GM12873 (cell line): ENCODE measurements around the gene U2AF1L4.

Source experiments
- CTCF ChIP-seq: IDR thresholded peaks from 2 replicates; pipeline ENCODE4 v1.5.1; 2012; ENCODE audit warnings: low read depth, mild to moderate bottlenecking, moderate library complexity, low read length, control low read depth; ENCODE audit not compliant: insufficient read depth; ENCODE audit errors: missing control alignments

U2AF1L4 gene

DNA sequence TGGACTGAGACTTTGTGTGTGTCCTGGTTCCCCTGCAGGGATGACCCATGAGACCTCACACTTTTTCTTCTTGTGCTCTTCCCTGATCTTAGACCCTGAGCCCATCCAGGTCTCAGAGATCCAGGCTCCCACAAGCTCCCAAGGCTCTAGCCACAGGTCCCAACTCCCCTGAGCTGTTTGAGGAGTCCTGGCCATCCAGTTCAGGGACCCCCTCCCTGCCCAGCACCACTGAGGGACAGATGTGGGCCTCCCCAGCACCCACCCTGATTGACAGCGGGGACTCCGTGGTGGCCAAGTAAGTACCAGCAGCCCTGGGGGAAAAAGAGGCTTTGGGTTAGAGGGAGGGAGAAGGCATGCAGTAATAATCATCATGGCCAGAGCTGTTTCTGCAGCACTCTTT, 14.5 kb upstream of the U2AF1L4 start:
- no peak for TF ChIP-seq CTCF

DNA sequence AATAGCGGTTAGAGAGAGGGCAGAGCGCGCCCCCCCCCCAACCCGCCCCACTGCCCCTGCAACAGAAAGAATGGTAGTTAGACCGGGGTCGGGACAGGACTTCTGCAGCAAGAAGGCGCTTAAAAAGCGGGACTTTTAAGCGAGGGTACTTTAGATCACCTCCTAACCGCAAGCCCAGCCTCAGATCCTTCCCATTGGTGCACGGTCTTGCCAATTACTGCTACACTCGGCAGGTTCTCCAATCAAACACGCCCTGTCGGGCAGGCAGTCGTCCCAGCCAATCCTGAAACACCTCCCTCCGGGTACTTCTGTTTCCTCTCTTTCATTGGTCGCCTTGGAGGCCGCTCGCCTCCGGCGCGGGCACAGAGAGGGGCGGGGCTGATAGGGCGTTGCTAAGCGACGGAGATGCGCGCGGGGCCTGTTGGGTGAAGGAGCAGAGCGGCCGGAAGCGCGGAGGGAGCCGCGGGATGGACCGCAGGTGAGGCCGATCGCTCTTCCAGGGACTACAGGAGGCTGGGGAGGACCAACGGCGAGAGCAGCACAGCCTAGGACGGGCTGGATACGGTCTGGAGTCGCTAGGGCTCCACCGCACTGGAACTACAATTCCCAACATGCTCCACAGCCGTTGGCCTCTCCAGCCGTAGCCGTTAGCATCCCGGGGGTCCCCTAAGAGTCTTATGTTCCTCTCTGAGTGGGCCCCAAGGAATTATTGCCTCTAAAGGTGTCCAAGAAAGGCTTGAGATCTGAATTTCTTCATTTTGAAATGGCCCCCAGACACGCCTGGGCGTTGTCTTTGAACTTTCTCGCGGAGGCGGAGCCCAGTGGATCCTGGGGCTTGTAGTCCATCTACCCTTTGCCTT, 12.8 kb upstream of the U2AF1L4 start, which contains the start of gene PROSER3:
Gene PROSER3, plus strand, starts transcription at position 428 of the 860 bp plus-strand sequence. Its CDS starts 40 bp downstream, at position 468.
- TF ChIP-seq CTCF = no peak

DNA sequence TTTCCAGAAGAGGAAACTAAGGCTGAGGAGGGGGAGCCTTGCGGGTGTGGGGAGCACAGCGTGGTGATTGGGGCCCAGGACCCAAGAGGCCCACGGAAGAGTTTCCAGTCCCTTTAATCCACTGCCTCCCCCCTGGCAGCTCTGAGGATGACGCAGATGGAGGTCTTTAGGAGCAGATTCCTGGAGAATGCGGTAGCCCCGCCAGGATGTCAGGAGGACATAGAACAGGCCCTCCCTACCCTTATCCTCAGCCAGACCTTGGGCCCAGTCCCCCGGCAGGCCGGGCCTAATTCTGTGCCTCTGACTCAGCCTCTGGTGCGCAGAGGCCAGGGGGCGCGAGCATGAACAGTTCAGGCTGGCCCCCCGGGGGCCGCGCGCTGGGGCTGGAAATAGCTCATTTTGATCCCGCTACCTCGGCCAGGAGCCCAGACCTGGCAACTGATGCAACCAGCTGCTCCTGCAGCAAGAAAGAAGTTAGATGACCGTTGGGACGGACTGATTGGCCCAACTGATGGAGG, 12.1 kb upstream of the U2AF1L4 start:
- TF ChIP-seq CTCF = no peak

- TF ChIP-seq CTCF = no peak
Measured at GRCh38 chr19:35756377-35757230, 11.4 kb upstream of the U2AF1L4 start, which contains the start of gene HSPB6. Gene HSPB6 (minus strand): TSS chr19:35757029. CDS start chr19:35757008, 21 bp downstream.

DNA sequence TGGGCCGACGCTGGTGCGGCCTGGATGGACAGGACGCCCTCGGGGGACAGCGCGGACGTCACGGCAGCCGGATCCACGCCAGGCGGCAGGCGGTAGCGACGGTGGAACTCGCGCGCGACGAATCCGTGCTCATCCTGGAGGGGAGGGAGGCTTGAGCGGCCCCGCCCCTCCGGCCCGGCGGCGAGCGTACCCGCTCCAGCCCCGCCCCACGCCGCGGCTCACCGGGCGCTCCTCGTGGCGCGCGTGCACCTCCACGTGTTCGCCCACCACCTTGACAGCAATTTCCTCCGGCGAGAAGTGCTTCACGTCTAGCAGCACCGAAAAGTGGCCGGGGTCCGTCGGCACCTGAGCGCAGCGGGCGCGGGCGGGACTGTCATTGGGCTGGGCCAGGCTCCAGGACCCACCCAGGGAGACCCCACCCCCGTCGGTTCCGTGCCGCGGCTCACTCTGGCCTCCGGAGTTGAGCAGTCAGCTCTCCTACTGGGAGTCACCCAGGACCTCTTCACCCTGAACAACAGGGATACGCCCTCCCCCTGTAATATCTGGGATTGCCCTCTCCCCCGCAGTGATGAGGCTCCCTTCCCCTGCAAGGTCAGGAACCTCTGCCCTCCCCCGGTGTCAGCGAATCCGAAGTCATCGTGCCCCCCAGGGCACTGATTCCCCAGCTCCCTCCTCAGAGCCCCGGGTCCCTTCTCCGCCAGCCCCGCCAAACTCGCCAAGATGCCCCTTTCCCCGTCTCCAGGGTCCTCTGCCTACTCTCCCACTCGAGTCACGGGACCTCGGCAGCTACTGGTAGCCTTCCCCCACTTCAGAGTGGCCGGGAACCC, 10.5 kb upstream of the U2AF1L4 start:
- TF ChIP-seq CTCF = no peak

- no peak for TF ChIP-seq CTCF
Measured at GRCh38 chr19:35755131-35755549, 9.9 kb upstream of the U2AF1L4 start.
